Activated CD8-positive, alpha-beta memory T cell treated with anti-CD3 and anti-CD28 coated beads for 24 hours (primary cell): ENCODE measurements around the gene NBEA.

ENCODE experiments used
- DNase-seq: peaks from one replicate; pipeline ENCODE4 v3.0.0-alpha.2; 2020

Gene NBEA

DNA sequence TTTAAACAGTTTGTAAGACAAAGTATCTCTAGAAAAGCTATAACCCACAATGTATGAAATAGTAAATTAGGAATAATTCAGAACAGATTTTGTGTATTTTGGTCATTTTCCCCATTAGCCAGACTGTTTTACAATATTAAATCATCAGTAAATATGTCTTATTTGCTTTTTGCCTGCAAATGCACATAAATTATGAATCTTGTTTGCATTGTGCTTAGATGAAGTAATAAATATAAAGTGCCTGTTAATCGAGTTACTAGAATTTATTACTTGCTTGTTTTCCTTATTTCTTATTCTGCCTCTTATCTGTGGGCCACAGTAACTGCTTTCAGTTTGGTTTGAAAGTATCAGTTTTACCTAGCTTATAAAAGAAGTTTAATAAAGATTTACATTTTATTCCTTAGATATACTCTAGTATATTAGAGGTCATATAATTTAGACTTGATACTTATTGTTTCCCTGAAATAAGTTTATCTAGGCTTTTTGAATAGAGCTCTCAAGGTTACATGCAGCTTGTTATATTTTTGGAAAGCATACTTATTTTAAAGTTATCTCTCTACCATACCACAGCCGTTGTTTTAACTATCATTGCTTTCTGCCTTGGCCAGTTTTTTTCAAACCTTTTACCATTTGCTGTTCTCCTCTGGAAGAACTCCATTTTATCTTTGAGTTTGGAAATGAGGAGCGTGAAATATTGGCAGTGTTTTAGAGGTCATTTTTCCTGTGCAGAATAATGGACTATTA, 238.0 kb downstream of the NBEA start:
- DNase-seq: no peak

DNA sequence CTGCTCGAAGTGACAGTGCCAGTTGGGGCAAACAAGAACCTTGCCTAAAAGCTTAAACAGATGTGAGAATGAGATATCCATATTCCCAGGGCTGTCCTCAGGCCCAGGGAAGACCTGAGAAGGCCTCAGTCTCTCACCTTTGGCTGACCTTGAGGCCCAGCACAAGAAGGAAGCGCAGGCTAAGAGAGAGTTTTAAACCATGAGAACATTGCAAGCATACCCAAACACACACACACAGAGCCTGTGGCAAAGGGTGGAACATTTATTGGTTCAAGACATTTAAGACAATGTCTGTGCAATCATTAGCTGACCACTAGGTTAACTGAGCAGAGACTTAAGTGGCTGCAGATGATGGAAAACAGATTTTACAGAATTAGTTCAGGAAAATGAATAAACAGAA, 248.2 kb downstream of the NBEA start:
- DNase-seq: no peak

DNA sequence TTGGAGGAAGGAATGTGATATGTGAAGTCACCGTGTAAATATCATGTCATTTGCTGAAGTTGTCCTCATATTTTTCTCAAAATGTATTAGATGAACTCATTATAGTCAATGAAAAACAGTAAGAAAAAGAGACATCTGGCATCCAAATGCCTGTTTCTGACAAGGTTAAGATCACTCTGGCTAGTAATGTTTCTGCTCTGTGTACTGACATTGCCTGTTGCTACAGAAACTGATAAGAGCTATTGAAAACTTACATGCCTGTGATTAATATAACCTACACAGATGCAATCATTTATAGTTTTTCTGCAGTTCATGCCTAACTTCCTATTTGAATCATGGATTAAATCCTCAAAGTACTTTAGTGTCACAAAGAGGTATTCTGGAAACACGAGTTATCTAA, 249.8 kb downstream of the NBEA start:
- no peak for DNase-seq

DNA sequence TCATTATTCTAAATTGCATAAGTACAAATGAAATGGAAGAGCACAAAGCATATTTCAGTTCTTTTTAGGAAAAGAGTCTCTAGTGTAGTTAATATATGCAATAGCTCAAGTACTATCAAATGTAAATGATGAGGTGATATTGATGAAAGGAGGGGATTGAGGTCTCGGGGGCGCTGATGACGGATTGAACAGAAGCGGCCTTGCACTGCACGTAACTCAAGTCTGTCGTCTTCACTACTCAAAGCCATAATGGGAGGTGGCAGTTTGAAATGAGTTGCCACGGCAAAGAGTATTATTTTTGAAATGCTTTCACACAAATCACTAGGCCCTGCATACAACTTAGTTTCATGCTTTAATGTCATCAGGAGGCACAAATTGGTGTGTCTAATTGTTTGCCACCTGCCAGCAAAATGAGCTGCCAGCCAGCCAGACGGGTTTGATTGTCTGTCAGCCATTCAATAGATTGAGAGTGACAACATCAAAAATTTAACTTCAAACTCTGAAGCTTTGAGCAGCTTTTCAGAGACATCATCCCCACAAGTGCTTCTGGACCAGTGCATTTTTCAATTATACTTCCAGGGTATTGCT, 256.6 kb downstream of the NBEA start:
- DNase-seq: no peak

DNA sequence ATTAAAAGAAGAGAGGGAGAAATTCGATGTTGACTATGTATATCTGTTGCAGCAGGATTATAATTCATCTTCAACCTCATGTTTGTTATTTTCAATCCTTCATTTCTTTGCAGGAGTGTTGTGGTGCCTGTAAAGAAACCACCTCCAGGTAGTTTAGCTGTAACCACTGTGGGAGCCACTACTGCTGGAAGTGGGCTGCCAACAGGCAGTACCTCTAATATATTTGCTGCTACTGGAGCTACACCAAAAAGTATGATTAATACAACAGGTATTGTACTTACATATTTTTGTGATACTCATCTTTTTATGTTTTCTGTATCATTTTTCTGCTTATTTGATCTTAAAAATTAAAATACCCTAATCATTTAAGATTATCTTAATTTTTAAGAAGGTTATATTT, 266.5 kb downstream of the NBEA start:
- DNase-seq: no peak

DNA sequence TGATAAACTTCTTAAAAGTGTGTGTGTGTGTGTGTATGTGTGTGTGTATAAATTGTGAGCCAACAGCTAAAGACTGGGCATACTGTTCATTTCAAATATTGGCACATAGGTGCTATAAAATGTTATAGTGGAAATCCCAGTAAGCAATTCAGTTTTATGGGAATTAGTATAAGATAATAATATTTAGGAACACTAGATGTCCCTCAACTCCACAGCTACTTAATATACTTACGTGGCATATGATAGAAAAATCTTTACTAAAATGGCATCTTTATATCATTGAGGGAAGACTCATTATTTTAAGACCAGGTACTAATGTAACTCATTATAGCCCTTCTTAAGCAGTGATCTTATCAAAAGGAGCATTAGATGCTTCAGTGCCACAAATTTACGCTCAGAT, 268.2 kb downstream of the NBEA start:
- DNase-seq: no peak

DNA sequence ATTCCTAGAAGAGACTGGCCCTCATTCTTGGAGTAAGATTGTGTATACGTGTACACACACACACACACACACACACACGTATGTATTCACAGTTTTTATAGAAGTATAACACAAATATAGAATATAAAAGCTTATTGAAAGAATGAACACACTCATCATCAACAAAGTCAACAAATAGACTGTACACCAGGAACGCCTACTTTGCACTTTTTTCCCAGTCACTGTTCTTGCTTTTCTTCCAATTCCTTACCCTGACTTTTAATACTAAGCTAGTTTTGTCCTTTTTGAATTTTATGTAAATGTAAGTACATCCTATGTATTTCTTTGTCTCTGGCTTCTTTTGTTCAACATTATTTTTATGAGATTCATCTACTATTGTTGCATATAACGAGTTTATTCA, 269.9 kb downstream of the NBEA start:
- DNase-seq: no peak

DNA sequence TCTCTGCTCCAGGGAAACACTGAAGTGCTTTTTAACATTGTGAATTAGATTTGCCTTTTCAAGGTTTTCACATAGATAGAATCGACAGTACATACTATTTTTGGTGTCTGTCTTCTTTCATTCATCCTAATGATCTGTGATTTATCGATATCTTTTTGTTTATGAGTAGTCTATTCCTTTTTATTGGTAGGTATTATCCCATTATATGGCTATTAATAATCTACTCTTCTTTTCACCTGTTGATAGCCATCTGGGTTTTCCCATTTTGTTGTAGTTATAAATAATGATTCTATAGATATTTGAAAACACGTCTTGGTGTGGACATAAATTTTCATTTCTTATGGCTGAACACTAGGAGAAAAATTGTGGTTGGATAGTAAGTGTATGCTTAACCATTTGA, 271.8 kb downstream of the NBEA start:
- no peak for DNase-seq

DNA sequence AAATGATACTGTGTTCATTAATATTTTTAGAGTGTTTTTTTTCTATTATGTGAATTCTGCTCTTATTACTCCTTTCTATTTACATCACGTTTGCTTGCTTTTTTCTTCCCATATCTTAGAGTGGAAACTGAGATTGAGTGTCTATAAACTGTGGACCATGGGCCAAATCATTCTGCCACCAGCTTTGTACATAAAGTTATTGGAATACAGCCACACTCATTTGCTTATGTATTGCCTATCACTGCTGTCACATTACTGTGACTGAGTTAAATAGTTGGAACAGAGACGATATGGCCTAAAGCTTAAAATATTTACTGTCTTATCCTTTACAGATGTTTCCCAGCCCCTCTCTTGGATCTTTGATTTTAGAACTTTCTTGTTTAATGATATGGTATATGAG, 274.1 kb downstream of the NBEA start:
- no peak for DNase-seq

DNA sequence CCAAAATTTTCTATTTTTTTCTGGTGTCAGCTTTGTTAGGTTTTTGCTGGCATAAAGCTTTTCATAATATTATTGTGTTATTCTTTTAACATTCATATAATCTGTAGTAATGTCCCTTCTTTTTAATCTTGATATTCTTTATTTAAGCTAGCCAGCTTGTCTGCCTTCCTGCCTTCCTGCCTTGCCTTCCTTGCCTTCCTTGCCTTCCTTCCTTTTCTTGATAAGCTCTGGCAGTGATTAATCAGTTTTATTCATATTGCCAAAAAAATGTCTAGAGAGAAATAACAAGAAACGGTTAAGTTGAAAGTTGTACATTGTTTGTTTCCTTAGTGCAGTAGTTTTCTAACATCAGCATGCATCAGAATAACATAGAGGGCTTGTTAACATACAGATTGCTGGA, 277.0 kb downstream of the NBEA start:
- no peak for DNase-seq

DNA sequence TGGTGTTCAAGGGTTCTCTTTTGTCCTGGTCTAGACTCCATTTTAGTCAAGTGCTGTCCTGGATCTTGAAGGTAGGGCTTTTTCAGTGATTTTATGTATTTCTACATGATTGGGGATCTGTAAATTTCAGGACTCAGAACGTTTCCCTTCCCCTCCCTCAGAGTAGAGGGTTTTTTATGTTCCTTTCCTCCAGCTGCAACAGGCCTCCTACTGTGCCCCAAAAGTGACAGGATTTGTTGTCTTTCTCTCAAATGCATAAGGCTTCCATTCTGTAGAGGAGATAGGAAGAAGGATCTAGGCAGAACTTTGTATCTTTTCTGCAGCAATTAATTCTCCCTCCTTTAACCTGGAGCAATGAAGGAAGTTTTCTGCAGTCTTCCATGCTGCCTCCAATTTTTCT, 283.1 kb downstream of the NBEA start:
- no peak for DNase-seq

DNA sequence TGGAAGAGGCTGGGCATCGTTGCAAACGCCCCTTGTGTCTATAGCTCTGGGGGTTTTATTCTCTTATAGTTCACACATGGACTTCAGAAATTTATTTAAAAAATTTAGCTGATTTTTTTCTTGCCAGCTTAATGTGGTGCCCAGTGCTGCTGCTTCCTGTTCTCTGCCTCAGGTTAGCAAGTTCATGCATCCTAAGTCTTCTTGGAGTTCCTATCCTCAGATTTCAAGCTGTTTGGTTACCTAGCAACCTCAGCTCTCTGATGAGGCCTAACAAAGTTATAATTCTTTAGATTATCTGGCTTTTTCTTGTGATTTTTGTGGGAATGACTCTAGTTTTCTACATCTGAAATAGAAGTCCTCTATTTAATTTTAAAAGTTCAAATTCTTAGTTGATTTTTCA, 283.5 kb downstream of the NBEA start:
- no peak for DNase-seq

DNA sequence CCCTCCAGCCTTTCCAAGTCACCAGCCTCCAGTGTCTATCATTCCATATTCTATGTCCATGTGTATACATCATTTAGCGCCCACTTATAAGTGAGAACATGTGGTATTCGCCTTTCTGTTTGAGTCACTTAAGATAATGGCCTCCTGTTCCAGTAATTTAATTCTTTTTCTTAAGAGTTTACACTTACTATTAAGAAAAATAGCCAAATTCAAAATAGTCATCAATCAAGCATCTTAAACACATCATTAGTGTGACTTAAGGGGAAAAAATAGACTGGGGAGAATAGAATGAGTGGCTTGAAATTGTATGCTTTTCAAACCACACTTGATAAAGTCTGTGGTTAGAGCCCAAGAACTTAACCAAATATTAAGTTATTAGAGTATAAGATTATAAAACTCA, 286.5 kb downstream of the NBEA start:
- DNase-seq: no peak

DNA sequence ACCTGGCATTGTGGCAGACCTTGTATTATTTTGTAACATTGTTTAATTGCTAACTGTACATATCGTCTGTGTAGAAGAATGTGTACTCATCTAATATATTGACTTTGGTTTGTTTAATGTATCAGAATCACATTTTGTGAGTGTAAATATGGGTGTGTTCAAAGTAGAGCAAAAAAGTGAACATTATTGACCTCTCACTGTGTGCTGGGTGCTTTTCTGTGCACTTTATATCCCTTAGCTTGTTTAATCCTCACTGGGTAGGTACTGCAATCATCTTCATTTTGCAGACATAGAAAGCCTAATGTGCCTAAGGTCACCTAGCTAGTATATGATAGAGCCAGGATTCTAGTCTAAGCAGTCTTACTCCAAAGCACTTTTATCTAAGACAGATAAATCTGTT, 289.4 kb downstream of the NBEA start:
- no peak for DNase-seq

DNA sequence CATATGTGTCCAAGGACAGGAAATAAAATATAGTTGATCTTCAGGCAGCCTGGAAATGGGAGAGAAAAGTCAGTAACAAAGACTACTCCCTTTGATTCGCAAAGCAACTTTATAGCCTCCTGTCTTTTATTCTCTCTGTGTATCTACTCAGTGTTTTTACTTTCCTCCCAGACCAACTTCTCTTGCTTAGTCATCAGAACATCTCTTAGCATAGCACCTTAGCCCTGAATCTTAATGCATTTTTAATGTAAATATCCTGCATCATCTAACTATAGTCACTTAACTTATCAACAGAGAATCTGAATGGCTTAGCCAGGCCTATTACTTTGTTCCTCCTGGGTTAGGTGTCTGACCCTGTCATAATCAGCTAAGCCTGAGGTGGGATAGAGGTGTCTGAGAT, 296.2 kb downstream of the NBEA start:
- no peak for DNase-seq

DNA sequence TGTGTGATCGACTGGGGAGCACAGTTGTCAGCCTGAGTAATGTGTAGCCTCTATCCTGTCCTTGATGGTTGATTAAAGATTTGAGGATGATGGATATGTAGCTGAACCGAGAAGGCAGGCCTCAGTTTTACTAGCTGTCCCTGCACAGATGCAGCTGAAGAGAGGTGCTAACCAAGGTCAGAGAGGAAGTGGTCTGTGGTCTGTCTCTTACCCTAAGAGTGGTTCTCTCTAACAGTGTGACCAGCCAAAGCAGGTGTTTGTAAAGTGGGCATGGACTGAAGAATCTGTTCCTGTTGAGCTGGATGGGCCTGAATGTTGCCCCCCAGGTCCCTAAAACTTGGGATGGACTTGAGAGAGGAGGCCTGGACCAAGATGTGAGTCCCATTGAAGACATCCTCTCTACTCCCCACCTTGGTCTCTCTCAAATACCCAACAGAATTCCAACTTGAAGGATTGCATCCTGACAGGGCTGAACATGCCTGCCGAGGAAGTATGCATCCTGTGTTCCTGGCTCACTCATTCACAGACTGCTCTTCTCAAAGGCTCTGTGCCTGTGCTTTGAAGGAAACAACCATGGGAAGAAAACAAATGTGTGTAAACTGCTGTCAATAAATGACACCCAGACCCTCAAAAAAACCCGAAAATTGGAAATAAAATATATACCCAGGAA, 310.6 kb downstream of the NBEA start:
- DNase-seq: no peak

DNA sequence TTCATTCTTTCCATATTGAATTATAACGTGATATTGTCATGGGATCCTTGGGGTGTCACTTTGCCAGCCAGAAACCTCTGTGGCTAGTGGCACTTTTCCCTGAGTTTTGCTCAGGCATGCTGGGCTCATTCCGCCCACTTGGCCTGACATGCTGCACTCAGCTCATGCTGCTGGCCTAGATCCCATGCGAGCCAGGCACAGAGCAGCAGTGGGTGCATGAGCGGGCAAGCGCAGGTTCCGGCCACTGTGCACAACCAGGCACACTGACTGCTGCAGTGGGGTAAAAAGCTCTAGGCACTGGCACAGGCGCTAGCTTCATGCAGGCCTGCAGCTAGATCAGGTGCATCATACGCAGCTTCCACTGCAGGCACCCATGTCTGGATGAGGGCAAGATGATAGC, 313.2 kb downstream of the NBEA start:
- DNase-seq: peak; percentile 37

DNA sequence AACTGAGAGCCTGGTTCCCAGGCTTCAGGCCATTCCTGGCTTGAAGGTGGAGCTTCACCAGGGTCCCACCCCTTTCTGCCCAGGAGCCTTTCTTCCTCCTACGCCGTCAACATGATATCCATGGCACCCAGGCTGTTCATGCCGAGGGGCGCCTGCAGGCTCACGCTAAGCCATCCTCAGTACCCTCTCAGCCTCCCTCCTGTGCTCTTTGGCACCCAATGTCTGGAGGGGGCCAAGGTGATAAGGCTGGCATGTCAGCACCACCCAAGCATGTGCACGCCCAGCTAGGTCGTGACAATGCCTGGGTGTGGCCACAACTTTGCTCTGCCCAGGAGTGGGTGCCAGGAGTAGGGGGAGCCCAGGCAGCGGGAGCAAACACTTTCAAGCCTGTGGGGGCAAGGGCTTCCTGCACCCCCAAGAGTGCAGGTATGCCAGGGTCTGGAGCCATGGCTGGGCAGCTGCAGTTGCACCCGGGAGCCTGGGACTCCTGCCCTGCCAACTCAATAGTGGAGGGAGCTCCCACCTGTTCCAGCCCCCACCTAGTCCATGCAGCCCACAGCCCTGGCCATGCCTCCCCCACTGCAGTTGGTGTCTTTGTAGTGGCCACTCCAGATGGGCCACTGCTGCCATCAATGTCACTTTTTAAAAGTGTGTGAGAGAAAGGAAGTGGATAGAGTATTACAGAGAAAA, 314.5 kb downstream of the NBEA start:
- no peak for DNase-seq

DNA sequence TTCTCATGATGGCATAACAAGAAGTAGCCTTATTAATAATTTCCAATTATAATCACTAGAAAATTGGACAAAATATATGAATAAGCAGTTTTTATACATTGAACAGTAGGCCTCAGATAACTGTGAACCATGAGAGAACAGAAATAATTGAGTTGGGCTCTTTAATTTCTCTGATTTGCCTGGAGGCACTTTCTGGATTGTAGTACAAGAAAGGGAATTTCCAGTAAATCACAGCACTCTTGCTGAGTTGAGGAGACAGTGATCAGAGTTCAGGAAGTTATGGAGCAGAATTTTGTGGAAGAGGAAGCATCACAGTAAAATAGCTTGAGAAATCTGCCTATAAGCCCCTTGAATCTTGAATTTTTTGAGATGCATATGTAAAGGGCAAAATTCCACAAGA, 318.2 kb downstream of the NBEA start:
- DNase-seq: no peak

DNA sequence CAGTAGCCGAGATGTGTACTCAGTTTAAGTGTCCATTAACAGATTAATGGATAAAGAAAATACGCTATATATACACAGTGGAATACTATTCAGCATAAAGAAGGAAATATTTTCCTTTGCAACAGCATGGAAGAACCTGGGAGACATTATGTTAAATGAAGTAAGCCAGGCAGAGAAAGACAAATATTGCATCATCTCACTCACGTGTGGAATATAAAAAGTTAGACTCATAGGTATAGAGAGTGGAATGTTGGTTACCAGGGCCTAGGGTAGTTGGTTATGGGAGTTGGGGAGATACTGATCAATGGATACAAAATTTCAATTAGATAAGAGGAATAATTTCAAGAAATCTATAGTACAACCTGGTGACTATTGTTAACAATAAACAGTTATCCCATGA, 324.3 kb downstream of the NBEA start:
- no peak for DNase-seq

DNA sequence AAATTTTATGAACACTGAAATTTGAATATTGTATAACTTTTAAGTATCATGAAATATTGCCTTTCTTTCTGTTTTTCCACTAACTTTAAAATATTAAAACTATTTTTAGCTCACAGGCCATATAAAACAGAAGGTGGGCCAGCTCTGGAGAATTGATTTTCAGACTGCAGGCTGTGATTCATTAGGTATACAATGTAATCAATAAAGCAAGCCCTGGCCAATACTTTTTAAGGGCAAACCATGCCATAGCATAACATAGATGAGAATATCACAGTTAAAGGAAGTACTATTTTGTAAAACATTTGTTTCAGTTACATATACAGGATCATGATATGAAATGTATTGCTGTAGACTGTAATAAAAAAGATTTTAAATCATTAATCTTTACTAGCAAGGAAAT, 336.8 kb downstream of the NBEA start:
- no peak for DNase-seq

DNA sequence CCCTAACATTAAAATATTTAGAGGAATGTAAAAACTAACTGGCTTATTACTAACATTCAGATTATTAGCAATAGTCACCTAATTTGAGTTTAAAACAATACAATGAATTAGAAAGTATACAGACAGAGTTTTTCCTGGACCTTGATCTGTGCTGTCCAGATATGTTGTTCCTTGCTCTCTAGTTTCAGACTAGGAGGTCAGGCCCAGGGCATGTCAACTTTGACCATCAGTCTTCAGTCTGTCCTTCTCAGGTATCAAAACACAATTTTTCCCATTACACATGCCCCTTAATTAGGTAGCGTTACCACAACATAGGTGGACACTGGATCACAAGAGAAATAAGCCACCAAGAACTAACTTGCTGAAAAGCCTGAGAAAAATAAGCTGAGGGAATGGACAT, 337.4 kb downstream of the NBEA start:
- DNase-seq: no peak

DNA sequence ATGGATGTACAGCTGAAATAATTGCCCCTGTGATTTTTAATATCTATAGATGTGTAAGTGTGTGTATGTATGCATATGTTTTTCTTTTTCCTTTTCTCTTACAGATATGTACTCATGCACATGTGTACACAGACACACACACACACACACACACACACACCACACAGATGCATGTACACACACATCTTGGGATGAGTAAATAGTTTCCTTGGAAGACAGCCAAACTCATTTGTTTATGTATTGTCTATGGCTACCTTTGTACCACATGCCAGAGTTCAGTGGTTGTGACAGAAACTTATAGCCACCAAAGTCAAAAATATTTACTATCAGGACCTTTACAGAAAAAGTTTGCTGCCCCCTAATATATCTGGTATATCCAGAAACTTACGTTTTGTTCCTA, 341.8 kb downstream of the NBEA start:
- DNase-seq: no peak

DNA sequence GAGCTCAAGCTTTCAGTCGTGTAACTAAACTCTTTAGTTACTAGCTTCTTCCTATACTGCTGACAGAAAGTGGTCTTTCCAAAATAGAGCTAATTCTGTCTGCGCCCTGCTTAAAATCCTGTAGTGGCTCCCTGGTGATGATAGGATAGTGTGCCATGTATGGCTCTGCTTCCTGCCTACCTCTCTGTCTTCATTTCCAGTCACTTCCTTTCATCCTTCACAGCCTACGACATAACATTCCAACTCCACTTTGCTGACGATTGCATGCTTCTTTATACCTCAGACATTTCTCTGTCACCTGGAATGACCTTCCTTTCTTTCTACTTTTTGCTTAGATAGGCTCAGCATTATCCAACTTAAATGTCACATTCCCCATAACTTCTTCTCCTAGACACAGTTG, 343.6 kb downstream of the NBEA start:
- no peak for DNase-seq
